ENCODE data around the gene KCNT1. TPM values are rescaled to one million over a fixed set of nuclear protein-coding genes. Genes with fewer than 3 reads are reported as not detected.
"Not testable (repeated sequence)": the region's sequence is repeated elsewhere in the genome, so short reads cannot be mapped to it uniquely, and the experiment has no call there.

The KCNT1 gene
- polyA plus RNA-seq, 1 donor from 2014 or later, result not detected

DNA sequence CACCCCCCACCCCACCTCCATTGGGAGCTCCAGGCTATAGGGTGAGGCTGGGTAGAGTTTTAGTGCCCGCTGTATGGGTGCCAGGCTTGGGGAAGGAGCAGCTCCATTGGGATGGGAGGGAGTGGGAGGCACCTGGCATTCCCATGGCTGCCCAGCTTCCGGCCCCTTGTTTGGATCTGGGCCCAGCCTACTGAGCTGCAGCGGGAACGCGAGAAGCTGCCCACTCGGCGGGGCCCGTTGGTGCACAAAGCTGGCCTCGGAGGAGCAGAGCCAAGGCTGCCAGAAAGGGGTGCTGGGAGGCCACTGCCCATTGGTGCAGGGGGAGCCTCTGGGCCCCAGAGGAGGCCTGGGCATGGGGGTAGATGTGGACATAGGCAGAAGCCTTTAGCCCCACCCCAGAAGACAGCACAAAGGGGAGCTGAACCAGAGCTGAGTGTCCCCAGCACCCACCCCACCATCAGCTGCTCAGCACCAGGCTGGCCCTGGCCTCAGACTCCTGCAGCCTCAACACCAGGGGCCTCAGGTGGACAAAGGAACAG is 34.5 kb upstream of the KCNT1 start:
- Mint-ChIP-seq H3K27ac (no peak overlapping the region), H3K27me3 (no peaks in the 10 kb centered on the region), H3K36me3 (no peaks in the 10 kb centered on the region)

DNA sequence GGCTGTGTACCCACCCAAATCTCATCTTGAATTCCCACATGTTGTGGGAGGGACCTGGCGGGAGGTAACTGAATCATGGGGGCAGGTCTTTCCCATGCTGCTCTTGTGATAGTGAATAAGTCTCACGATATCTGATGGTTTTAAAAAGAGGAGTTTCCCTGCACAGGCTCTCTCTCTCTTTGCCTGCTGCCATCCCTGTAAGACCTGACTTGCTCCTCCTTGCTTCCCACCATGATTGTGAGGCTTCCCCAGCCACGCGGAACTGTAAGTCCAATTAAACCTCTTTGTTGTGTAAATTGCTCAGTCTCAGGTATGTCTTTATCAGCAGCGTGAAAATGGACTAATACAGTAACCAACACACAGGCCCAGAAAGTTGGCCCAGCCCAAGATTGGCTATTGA is 33.0 kb upstream of the KCNT1 start:
- H3K27ac Mint-ChIP-seq, H3K27me3 Mint-ChIP-seq, H3K9me3 Mint-ChIP-seq, H3K36me3 Mint-ChIP-seq, H3K4me1 Mint-ChIP-seq: not testable (repeated sequence)
- peak overlapping the region in 1 of 4 donors; percentile 42 for H3K4me3 Mint-ChIP-seq

More for the DNA sequence above, 34.5 kb upstream of the KCNT1 start:
- Mint-ChIP-seq H3K9me3 (peaks cover 0 to 4% (median 3%) of the 10 kb centered on the region in 3 donors), H3K4me3 (no peak overlapping the region), H3K4me1 (no peaks in the 10 kb centered on the region)

GRCh38 chr9:135669616-135670285 is 32.2 kb upstream of the KCNT1 start:
- H3K9me3 Mint-ChIP-seq, result peaks cover 0 to 4% (median 3%) of the 10 kb centered on the region in 3 donors
- H3K27ac Mint-ChIP-seq, result no peak overlapping the region
- H3K36me3 Mint-ChIP-seq, result no peaks in the 10 kb centered on the region
- no peaks in the 10 kb centered on the region for H3K4me1 Mint-ChIP-seq
- no peak overlapping the region for H3K4me3 Mint-ChIP-seq
- no peaks in the 10 kb centered on the region for H3K27me3 Mint-ChIP-seq

- Mint-ChIP-seq H3K36me3 (no peaks in the 10 kb centered on the region), H3K4me1 (no peaks in the 10 kb centered on the region), H3K4me3 (no peak overlapping the region), H3K9me3 (peaks cover 0 to 5% (median 4%) of the 10 kb centered on the region in 3 donors), H3K27me3 (no peaks in the 10 kb centered on the region), H3K27ac (no peak overlapping the region)
Observed at GRCh38 chr9:135670721-135671590, 31.0 kb upstream of the KCNT1 start.

DNA sequence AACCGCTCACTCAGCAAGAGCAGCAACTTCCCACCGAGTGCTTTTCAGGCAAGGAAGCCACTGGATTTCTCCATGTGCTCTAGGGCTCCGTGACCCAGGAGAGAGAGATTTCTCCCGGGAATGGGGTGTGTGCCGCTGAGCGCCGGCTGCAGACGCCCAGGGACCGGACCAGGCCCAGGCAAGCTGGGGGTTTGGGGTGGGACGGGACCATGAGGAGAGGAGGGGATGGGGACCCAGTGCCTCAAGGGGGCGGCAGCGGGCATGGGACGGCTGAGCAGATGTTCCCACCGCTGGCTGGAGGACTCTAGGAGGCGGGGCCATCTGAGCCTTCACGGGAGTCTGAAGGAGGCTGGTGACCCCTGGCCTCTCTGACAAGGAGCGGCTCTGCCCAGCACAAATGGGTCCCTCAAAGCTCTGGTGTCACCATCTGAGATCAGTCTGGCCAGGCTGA is 30.4 kb upstream of the KCNT1 start:
- no peaks in the 10 kb centered on the region for H3K36me3 Mint-ChIP-seq
- H3K4me3 Mint-ChIP-seq, result no peak overlapping the region
- peaks cover 0 to 5% (median 4%) of the 10 kb centered on the region in 3 donors for H3K9me3 Mint-ChIP-seq
- no peaks in the 10 kb centered on the region for H3K27me3 Mint-ChIP-seq
- H3K4me1 Mint-ChIP-seq, result no peaks in the 10 kb centered on the region
- no peak overlapping the region for H3K27ac Mint-ChIP-seq

- not testable (repeated sequence) for H3K4me3 Mint-ChIP-seq, H3K27ac Mint-ChIP-seq, H3K4me1 Mint-ChIP-seq, H3K9me3 Mint-ChIP-seq, H3K36me3 Mint-ChIP-seq, H3K27me3 Mint-ChIP-seq
Observed at GRCh38 chr9:135672786-135673185, 29.2 kb upstream of the KCNT1 start.

- Mint-ChIP-seq H3K27ac (no peak overlapping the region), H3K36me3 (no peaks in the 10 kb centered on the region), H3K27me3 (no peaks in the 10 kb centered on the region)
Observed at GRCh38 chr9:135673941-135674340, 28.0 kb upstream of the KCNT1 start.

DNA sequence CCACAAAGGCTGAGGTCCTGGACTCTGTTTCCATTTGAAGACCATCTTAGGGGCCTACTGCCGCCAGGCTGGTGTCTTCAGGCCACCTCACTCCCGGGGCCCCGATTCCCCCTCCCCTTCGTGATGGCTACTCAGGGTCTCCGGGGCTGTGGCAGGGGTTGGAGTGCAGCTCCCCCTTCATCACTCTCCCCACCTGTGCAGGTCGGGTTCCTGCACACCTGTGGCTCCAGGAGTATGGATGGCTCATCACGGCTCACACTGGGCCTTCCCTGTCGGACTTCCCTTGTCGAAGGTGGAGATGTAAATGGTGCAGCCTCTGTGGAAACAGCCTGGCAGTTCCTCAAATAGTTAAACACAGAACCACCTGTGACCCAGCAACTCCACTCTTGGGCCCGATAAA is 27.0 kb upstream of the KCNT1 start:
- no peak overlapping the region for H3K27ac Mint-ChIP-seq
- H3K9me3 Mint-ChIP-seq, result peaks cover 0 to 4% (median 0%) of the 10 kb centered on the region in 3 donors
- H3K27me3 Mint-ChIP-seq, result no peaks in the 10 kb centered on the region
- H3K4me3 Mint-ChIP-seq, result no peak overlapping the region
- no peaks in the 10 kb centered on the region for H3K4me1 Mint-ChIP-seq
- no peaks in the 10 kb centered on the region for H3K36me3 Mint-ChIP-seq

More at GRCh38 chr9:135673941-135674340, 28.0 kb upstream of the KCNT1 start:
- peaks cover 0 to 4% (median 3%) of the 10 kb centered on the region in 3 donors for H3K9me3 Mint-ChIP-seq
- H3K4me3 Mint-ChIP-seq, result no peak overlapping the region
- no peaks in the 10 kb centered on the region for H3K4me1 Mint-ChIP-seq

GRCh38 chr9:135676891-135677290 is 25.1 kb upstream of the KCNT1 start:
- peaks cover 0 to 4% (median 0%) of the 10 kb centered on the region in 3 donors for H3K9me3 Mint-ChIP-seq
- no peak overlapping the region for H3K4me3 Mint-ChIP-seq
- H3K27ac Mint-ChIP-seq, result peak overlapping the region in 1 of 3 donors; percentile 59
- H3K36me3 Mint-ChIP-seq, result no peaks in the 10 kb centered on the region
- no peaks in the 10 kb centered on the region for H3K27me3 Mint-ChIP-seq
- H3K4me1 Mint-ChIP-seq, result no peaks in the 10 kb centered on the region

DNA sequence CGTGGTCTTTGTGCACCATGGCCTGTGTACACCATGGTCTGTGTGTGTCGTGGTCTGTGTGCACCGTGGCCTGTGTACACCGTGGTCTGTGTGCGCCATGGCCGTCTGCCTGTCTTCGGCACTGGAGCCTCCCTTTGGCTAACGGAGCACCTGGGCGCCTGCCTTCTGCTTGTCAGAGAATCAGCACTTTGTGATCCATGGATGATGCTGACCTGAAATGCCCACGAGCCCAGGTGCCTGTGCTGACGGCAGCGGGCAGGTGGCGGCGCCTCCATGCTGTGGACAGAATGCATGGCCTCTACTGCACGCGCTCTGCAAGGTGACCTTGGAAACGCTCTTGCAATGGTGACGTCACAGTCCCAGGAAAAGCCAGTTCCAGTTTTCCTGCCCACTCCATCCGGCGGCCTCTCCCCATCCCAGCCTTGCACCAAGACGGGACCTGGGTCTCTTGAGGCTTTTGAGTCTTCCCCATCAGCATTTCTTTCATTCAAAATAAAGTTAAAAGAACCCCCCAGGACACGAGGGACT is 24.3 kb upstream of the KCNT1 start:
- Mint-ChIP-seq H3K27ac (no peak overlapping the region), H3K4me1 (no peaks in the 10 kb centered on the region), H3K9me3 (peaks cover 0 to 2% (median 0%) of the 10 kb centered on the region in 3 donors), H3K27me3 (no peaks in the 10 kb centered on the region), H3K4me3 (no peak overlapping the region), H3K36me3 (no peaks in the 10 kb centered on the region)

GRCh38 chr9:135678236-135679017 is 23.6 kb upstream of the KCNT1 start:
- Mint-ChIP-seq H3K36me3 (no peaks in the 10 kb centered on the region), H3K4me1 (no peaks in the 10 kb centered on the region), H3K9me3 (peaks cover 0 to 2% (median 0%) of the 10 kb centered on the region in 3 donors), H3K27ac (no peak overlapping the region), H3K27me3 (no peaks in the 10 kb centered on the region), H3K4me3 (no peak overlapping the region)

DNA sequence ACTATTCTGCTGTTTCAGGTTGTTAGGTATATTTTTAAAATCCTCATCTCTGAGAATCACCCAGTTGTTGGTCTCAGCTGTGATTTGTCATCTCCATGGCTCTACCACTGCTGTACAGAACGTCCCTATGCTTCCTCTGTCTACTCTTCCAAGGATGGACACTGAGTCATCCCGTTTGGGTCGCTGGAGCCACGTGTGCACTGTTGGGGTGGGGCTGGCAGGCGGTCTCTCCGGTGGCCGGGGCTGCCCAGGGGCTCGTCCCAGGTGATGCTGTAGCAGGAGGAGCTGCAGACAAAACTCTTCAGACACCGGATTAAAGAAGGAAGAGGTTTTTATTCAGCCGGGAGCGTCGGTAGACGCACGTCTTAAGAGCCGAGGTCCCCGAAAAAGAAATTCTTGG is 21.9 kb upstream of the KCNT1 start:
- no peak overlapping the region for H3K4me3 Mint-ChIP-seq
- no peaks in the 10 kb centered on the region for H3K36me3 Mint-ChIP-seq
- H3K27me3 Mint-ChIP-seq, result peaks cover 5% of the 10 kb centered on the region
- H3K4me1 Mint-ChIP-seq, result no peaks in the 10 kb centered on the region
- H3K9me3 Mint-ChIP-seq, result peaks cover 0 to 2% (median 0%) of the 10 kb centered on the region in 3 donors
- no peak overlapping the region for H3K27ac Mint-ChIP-seq

- H3K4me3 Mint-ChIP-seq, result no peak overlapping the region
- peaks cover 5% of the 10 kb centered on the region for H3K27me3 Mint-ChIP-seq
- no peak overlapping the region for H3K27ac Mint-ChIP-seq
- H3K9me3 Mint-ChIP-seq, result no peaks in the 10 kb centered on the region
- no peaks in the 10 kb centered on the region for H3K36me3 Mint-ChIP-seq
- no peaks in the 10 kb centered on the region for H3K4me1 Mint-ChIP-seq
Observed at GRCh38 chr9:135681161-135681560, 20.8 kb upstream of the KCNT1 start.

GRCh38 chr9:135683401-135684034 is 18.5 kb upstream of the KCNT1 start:
- Mint-ChIP-seq H3K27me3 (peaks cover 8% of the 10 kb centered on the region), H3K36me3 (no peaks in the 10 kb centered on the region), H3K9me3 (no peaks in the 10 kb centered on the region), H3K27ac (no peak overlapping the region), H3K4me1 (no peaks in the 10 kb centered on the region), H3K4me3 (no peak overlapping the region)

Data from IgD-negative memory B cell (primary cell).